ENCODE data around the gene KRT72. TPM values are rescaled to one million over a fixed set of nuclear protein-coding genes. Genes with fewer than 3 reads are reported as not detected.
A peak's percentile ranks its signal among the peaks of the same experiment; 100 is the strongest.

The KRT72 gene
- total RNA-seq, 1 donor from 2014 or later = not detected

GRCh38 chr12:52616680-52617402 lies 15.6 kb upstream of the KRT72 start:
- no peaks in the 10 kb centered on the region for H3K4me1 Mint-ChIP-seq (ENCODE audit: unreplicated experiment)
- H3K27me3 Mint-ChIP-seq (ENCODE audit: unreplicated experiment) = peaks cover 56% of the 10 kb centered on the region
- no peak overlapping the region for H3K27ac Mint-ChIP-seq (ENCODE audit: unreplicated experiment)

GRCh38 chr12:52615912-52616311 lies 14.6 kb upstream of the KRT72 start:
- Mint-ChIP-seq H3K4me1 (ENCODE audit: unreplicated experiment) (no peaks in the 10 kb centered on the region), H3K9me3 (ENCODE audit: unreplicated experiment) (no peaks in the 10 kb centered on the region), H3K27me3 (ENCODE audit: unreplicated experiment) (peaks cover 52% of the 10 kb centered on the region), H3K27ac (ENCODE audit: unreplicated experiment) (no peak overlapping the region), H3K36me3 (ENCODE audit: unreplicated experiment) (no peaks in the 10 kb centered on the region), H3K4me3 (ENCODE audit: unreplicated experiment) (no peak overlapping the region)
- DNase-seq (ENCODE audit: extremely low spot score, unreplicated experiment) = peak; percentile 77
- TF ChIP-seq CTCF (IDR thresholded peaks at IDR 0.05) = no peak

More at GRCh38 chr12:52616680-52617402, 15.6 kb upstream of the KRT72 start:
- Mint-ChIP-seq H3K36me3 (ENCODE audit: unreplicated experiment) (no peaks in the 10 kb centered on the region), H3K4me3 (ENCODE audit: unreplicated experiment) (no peak overlapping the region), H3K9me3 (ENCODE audit: unreplicated experiment) (no peaks in the 10 kb centered on the region)
- DNase-seq (ENCODE audit: extremely low spot score, unreplicated experiment) = peak; percentile 78
- TF ChIP-seq CTCF (IDR thresholded peaks at IDR 0.05) = no peak

GRCh38 chr12:52615208-52615868 lies 14.1 kb upstream of the KRT72 start:
- H3K4me1 Mint-ChIP-seq (ENCODE audit: unreplicated experiment) = no peaks in the 10 kb centered on the region
- no peaks in the 10 kb centered on the region for H3K36me3 Mint-ChIP-seq (ENCODE audit: unreplicated experiment)
- TF ChIP-seq CTCF (IDR thresholded peaks at IDR 0.05) = no peak
- H3K4me3 Mint-ChIP-seq (ENCODE audit: unreplicated experiment) = no peak overlapping the region
- DNase-seq (ENCODE audit: extremely low spot score, unreplicated experiment) = peak; percentile 51
- no peak overlapping the region for H3K27ac Mint-ChIP-seq (ENCODE audit: unreplicated experiment)
- H3K27me3 Mint-ChIP-seq (ENCODE audit: unreplicated experiment) = peaks cover 53% of the 10 kb centered on the region
- H3K9me3 Mint-ChIP-seq (ENCODE audit: unreplicated experiment) = no peaks in the 10 kb centered on the region

- Mint-ChIP-seq H3K36me3 (ENCODE audit: unreplicated experiment) (no peaks in the 10 kb centered on the region), H3K27me3 (ENCODE audit: unreplicated experiment) (peaks cover 51% of the 10 kb centered on the region), H3K4me3 (ENCODE audit: unreplicated experiment) (no peak overlapping the region), H3K9me3 (ENCODE audit: unreplicated experiment) (no peaks in the 10 kb centered on the region), H3K27ac (ENCODE audit: unreplicated experiment) (no peak overlapping the region), H3K4me1 (ENCODE audit: unreplicated experiment) (no peaks in the 10 kb centered on the region)
- DNase-seq (ENCODE audit: extremely low spot score, unreplicated experiment) = peak; percentile 66
- no peak for TF ChIP-seq CTCF (IDR thresholded peaks at IDR 0.05)
Measured at GRCh38 chr12:52614381-52615207, 13.3 kb upstream of the KRT72 start.

Measured in osteocyte (in vitro differentiated cells).